GM12891 (cell line): ENCODE data around the gene SHC3.

ENCODE experiments used
- DNase-seq: peaks from one replicate; pipeline ENCODE4 v3.0.0; 2011; ENCODE audit warnings: low spot score; ENCODE audit not compliant: insufficient read length
- FAIRE-seq: peaks from 2 replicates; lab custom pipeline; 2011; peaks lifted over from hg19 to GRCh38; lab: Jason Lieb, UNC
- PAX5 ChIP-seq: IDR thresholded peaks from 2 replicates; pipeline ENCODE4 v1.6.1; 2011; ENCODE audit warnings: low read length, moderate library complexity, mild to moderate bottlenecking; ENCODE audit not compliant: insufficient read depth, severe bottlenecking
- POLR2A ChIP-seq: IDR thresholded peaks from 2 replicates; pipeline ENCODE4 v1.6.1; 2011; ENCODE audit warnings: low read depth, low read length, control low read depth
- POLR2AphosphoS5 ChIP-seq: IDR thresholded peaks from 2 replicates; pipeline ENCODE4 v1.6.1; 2011; ENCODE audit warnings: low read depth, low read length, control low read depth
- POU2F2 ChIP-seq: IDR thresholded peaks from 2 replicates; pipeline ENCODE4 v1.6.1; 2011; ENCODE audit warnings: low read depth, mild to moderate bottlenecking, control low read depth, low read length, moderate library complexity
- SPI1 ChIP-seq: IDR thresholded peaks from 2 replicates; pipeline ENCODE4 v1.6.1; 2011; ENCODE audit warnings: low read depth, low read length, control low read depth
- TAF1 ChIP-seq: IDR thresholded peaks from 2 replicates; pipeline ENCODE4 v1.6.1; 2011; ENCODE audit warnings: low read depth, low read length, control low read depth

Gene SHC3

GRCh38 chr9:89025553-89025952 lies 153.1 kb downstream of the SHC3 start:
- DNase-seq (no peak), FAIRE-seq (no peak)
- TF ChIP-seq POU2F2 (no peak), POLR2AphosphoS5 (no peak), SPI1 (no peak), PAX5 (no peak), TAF1 (no peak), POLR2A (no peak)

- DNase-seq (no peak), FAIRE-seq (no peak)
- no peak for TF ChIP-seq POU2F2
These were observed 153.9 kb downstream of the SHC3 start for GRCh38 chr9:89024727-89025126.

GRCh38 chr9:89023740-89024139 lies 154.9 kb downstream of the SHC3 start:
- TF ChIP-seq POLR2A (no peak), PAX5 (no peak), POLR2AphosphoS5 (no peak), POU2F2 (no peak), TAF1 (no peak), SPI1 (no peak)
- FAIRE-seq = no peak
- DNase-seq = no peak

- no peak for TF ChIP-seq PAX5
- no peak for TF ChIP-seq POLR2AphosphoS5
- no peak for TF ChIP-seq POLR2A
- TF ChIP-seq POU2F2 = no peak
- no peak for TF ChIP-seq SPI1
- no peak for TF ChIP-seq TAF1
- FAIRE-seq (no peak), DNase-seq (no peak)
These were observed 155.7 kb downstream of the SHC3 start for GRCh38 chr9:89022902-89023301.

- no peak for FAIRE-seq
- no peak for DNase-seq
- TF ChIP-seq POU2F2 (no peak), PAX5 (no peak)
These were observed 156.4 kb downstream of the SHC3 start for GRCh38 chr9:89022001-89022759.

GRCh38 chr9:89021154-89021803 lies 157.3 kb downstream of the SHC3 start:
- FAIRE-seq (no peak), DNase-seq (no peak)
- no peak for TF ChIP-seq PAX5
- TF ChIP-seq TAF1 = no peak

GRCh38 chr9:89020754-89021153 lies 157.9 kb downstream of the SHC3 start:
- no peak for DNase-seq
- no peak for FAIRE-seq
- TF ChIP-seq POU2F2 = no peak
- TF ChIP-seq POLR2A = no peak
- no peak for TF ChIP-seq SPI1
- no peak for TF ChIP-seq PAX5

- DNase-seq (no peak), FAIRE-seq (no peak)
- TF ChIP-seq POLR2A = no peak
- TF ChIP-seq PAX5 = no peak
- no peak for TF ChIP-seq TAF1
- no peak for TF ChIP-seq SPI1
- no peak for TF ChIP-seq POLR2AphosphoS5
- TF ChIP-seq POU2F2 = no peak
These were observed 163.3 kb downstream of the SHC3 start for GRCh38 chr9:89015336-89015735.

GRCh38 chr9:89014153-89014552 lies 164.5 kb downstream of the SHC3 start:
- FAIRE-seq = no peak
- no peak for DNase-seq
- TF ChIP-seq SPI1 (no peak), POLR2AphosphoS5 (no peak), POLR2A (no peak), POU2F2 (no peak), PAX5 (no peak), TAF1 (no peak)

- FAIRE-seq = no peak
- DNase-seq = no peak
- TF ChIP-seq POLR2A (no peak), TAF1 (no peak), SPI1 (no peak), POU2F2 (no peak), PAX5 (no peak), POLR2AphosphoS5 (no peak)
These were observed 165.0 kb downstream of the SHC3 start for GRCh38 chr9:89013660-89014059.
